GM21360 (cell line): ENCODE measurements around the gene GYPC.
"Not testable (repeated sequence)": the region's sequence is repeated elsewhere in the genome, so short reads cannot be mapped to it uniquely, and the experiment has no call there.

Experiments
- ATAC-seq: cut with Tn5 transposase; IDR thresholded peaks from one replicate; pipeline ENCODE4 v1.9.1; 2021; ENCODE audit warnings: mild to moderate bottlenecking, moderate library complexity; ENCODE audit not compliant: unreplicated experiment

The GYPC gene

GRCh38 chr2:126692934-126693592, 37.1 kb downstream of the GYPC start:
- ATAC-seq: not testable (repeated sequence)

GRCh38 chr2:126696644-126697520, 40.9 kb downstream of the GYPC start:
- ATAC-seq: no peak

GRCh38 chr2:126698376-126698775, 42.4 kb downstream of the GYPC start:
- ATAC-seq: no peak

GRCh38 chr2:126699018-126699417, 43.1 kb downstream of the GYPC start:
- ATAC-seq: no peak

- ATAC-seq: no peak
These were observed 44.0 kb downstream of the GYPC start for GRCh38 chr2:126699716-126700581.

- ATAC-seq: no peak
These were observed 44.7 kb downstream of the GYPC start for GRCh38 chr2:126700677-126701076.

- no peak for ATAC-seq
These were observed 47.4 kb downstream of the GYPC start for GRCh38 chr2:126703311-126703710.

- ATAC-seq: no peak
These were observed 48.6 kb downstream of the GYPC start for GRCh38 chr2:126704434-126705160.

- ATAC-seq: no peak
These were observed 51.2 kb downstream of the GYPC start for GRCh38 chr2:126707191-126707590.

GRCh38 chr2:126707941-126708340, 52.0 kb downstream of the GYPC start:
- ATAC-seq: no peak

- ATAC-seq: no peak
These were observed 58.4 kb downstream of the GYPC start for GRCh38 chr2:126714191-126714965.

GRCh38 chr2:126715111-126715510, 59.2 kb downstream of the GYPC start:
- ATAC-seq: no peak

GRCh38 chr2:126715576-126716406, 59.8 kb downstream of the GYPC start:
- no peak for ATAC-seq

GRCh38 chr2:126717277-126717676, 61.3 kb downstream of the GYPC start:
- not testable (repeated sequence) for ATAC-seq

- ATAC-seq: no peak
These were observed 62.0 kb downstream of the GYPC start for GRCh38 chr2:126717928-126718327.

- no peak for ATAC-seq
These were observed 63.4 kb downstream of the GYPC start for GRCh38 chr2:126719191-126719832.

- ATAC-seq: no peak
These were observed 63.9 kb downstream of the GYPC start for GRCh38 chr2:126719833-126720351.

GRCh38 chr2:126720638-126721037, 64.7 kb downstream of the GYPC start:
- ATAC-seq: no peak
